ENCODE results near the gene DLGAP1. TPM values are rescaled to one million over a fixed set of nuclear protein-coding genes. Genes with fewer than 3 reads are reported as not detected.

DLGAP1 gene
- total and polyA plus RNA-seq, 2 of the 8 experiments (the other 6 are each of a cell fraction or from before 2014, with no cell fraction given): 11.8 to 16.9 TPM

- TF ChIP-seq, protein P1, sequence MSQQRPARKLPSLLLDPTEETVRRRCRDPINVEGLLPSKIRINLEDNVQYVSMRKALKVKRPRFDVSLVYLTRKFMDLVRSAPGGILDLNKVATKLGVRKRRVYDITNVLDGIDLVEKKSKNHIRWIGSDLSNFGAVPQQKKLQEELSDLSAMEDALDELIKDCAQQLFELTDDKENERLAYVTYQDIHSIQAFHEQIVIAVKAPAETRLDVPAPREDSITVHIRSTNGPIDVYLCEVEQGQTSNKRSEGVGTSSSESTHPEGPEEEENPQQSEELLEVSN (IDR thresholded peaks at IDR 0.05): no peak
- TF ChIP-seq SIN3A (conservative IDR thresholded peaks at IDR 0.05 in 1 of 2, IDR thresholded peaks at IDR 0.05 in 1 of 2; ENCODE audit: low read depth in 1 of 2, low read length in 2 of 2) (no peak), CHD7 (IDR thresholded peaks at IDR 0.05; ENCODE audit: insufficient replicate concordance, low read length) (no peak)
- TF ChIP-seq, protein P2, sequence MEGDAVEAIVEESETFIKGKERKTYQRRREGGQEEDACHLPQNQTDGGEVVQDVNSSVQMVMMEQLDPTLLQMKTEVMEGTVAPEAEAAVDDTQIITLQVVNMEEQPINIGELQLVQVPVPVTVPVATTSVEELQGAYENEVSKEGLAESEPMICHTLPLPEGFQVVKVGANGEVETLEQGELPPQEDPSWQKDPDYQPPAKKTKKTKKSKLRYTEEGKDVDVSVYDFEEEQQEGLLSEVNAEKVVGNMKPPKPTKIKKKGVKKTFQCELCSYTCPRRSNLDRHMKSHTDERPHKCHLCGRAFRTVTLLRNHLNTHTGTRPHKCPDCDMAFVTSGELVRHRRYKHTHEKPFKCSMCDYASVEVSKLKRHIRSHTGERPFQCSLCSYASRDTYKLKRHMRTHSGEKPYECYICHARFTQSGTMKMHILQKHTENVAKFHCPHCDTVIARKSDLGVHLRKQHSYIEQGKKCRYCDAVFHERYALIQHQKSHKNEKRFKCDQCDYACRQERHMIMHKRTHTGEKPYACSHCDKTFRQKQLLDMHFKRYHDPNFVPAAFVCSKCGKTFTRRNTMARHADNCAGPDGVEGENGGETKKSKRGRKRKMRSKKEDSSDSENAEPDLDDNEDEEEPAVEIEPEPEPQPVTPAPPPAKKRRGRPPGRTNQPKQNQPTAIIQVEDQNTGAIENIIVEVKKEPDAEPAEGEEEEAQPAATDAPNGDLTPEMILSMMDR (IDR thresholded peaks at IDR 0.05; ENCODE audit: control extremely low read depth in 1 of 3, insufficient read depth in 1 of 3, low read depth in 1 of 3, low read length in 3 of 3): no peak
These were observed 742.6 kb downstream of the DLGAP1 start (continued) for GRCh38 chr18:3712491-3712890.
